H9 (cell line): ENCODE measurements around the gene CLC. TPM values are rescaled to one million over a fixed set of nuclear protein-coding genes. Genes with fewer than 3 reads are reported as not detected.

ENCODE experiments used
- DNase-seq: peaks from one replicate; pipeline ENCODE4 v3.0.0-alpha.2; 2017
- H2AFZ ChIP-seq: one replicate; pipeline ENCODE4 v1.6.1; 2013; ENCODE audit warnings: mild to moderate bottlenecking, low read length, control low read depth, moderate library complexity
- H2AK5ac ChIP-seq: 2 replicates; pipeline ENCODE4 v1.6.1; 2013; ENCODE audit warnings: low read length, control low read depth, mixed read lengths; ENCODE audit not compliant: insufficient read length
- H2BK120ac ChIP-seq: one replicate; pipeline ENCODE4 v1.6.1; 2013; ENCODE audit warnings: low read depth, mild to moderate bottlenecking, low read length, control low read depth, inconsistent platforms; ENCODE audit not compliant: poor library complexity, severe bottlenecking
- H2BK12ac ChIP-seq: 2 replicates; pipeline ENCODE4 v1.6.1; 2013; ENCODE audit warnings: low read length, control low read depth, mixed read lengths, low read depth; ENCODE audit not compliant: insufficient read length
- H2BK15ac ChIP-seq: 2 replicates; pipeline ENCODE4 v1.6.1; 2013; ENCODE audit warnings: low read depth, low read length, control low read depth
- H2BK20ac ChIP-seq: one replicate; pipeline ENCODE4 v1.6.1; 2013; ENCODE audit warnings: low read depth, mild to moderate bottlenecking, low read length, control low read depth, inconsistent platforms; ENCODE audit not compliant: poor library complexity, severe bottlenecking
- H2BK5ac ChIP-seq: 2 replicates; pipeline ENCODE4 v1.6.1; 2013; ENCODE audit warnings: low read length, control low read depth, mixed read lengths; ENCODE audit not compliant: insufficient read length
- H3K14ac ChIP-seq: 2 replicates; pipeline ENCODE4 v1.6.1; 2013; ENCODE audit warnings: low read length, control low read depth; ENCODE audit not compliant: insufficient read depth
- H3K18ac ChIP-seq: 2 replicates; pipeline ENCODE4 v1.6.1; 2013; ENCODE audit warnings: low read depth, mild to moderate bottlenecking, mixed read lengths, low read length, control low read depth; ENCODE audit not compliant: insufficient read length
- H3K23ac ChIP-seq: 2 replicates; pipeline ENCODE4 v1.6.1; 2013; ENCODE audit warnings: low read length, control low read depth, mixed read lengths, low read depth; ENCODE audit not compliant: insufficient read length
- H3K23me2 ChIP-seq: 2 replicates; pipeline ENCODE4 v1.6.1; 2013; ENCODE audit warnings: low read depth, mild to moderate bottlenecking, mixed read lengths, low read length, control low read depth; ENCODE audit not compliant: insufficient read length, poor library complexity, severe bottlenecking
- H3K27ac ChIP-seq: 2 replicates; pipeline ENCODE4 v1.5.1; 2013; ENCODE audit warnings: low read length, control low read depth, mixed read lengths, low read depth; ENCODE audit not compliant: insufficient read length
- H3K27me3 ChIP-seq: 2 replicates; pipeline ENCODE4 v1.6.1; 2013; ENCODE audit warnings: low read length, control low read depth, inconsistent platforms; ENCODE audit not compliant: insufficient read depth
- H3K4ac ChIP-seq: 2 replicates; pipeline ENCODE4 v1.6.1; 2013; ENCODE audit warnings: low read depth, mild to moderate bottlenecking, control low read depth, inconsistent platforms, low read length, moderate library complexity
- H3K4me1 ChIP-seq: 2 replicates; pipeline ENCODE4 v1.6.1; 2013; ENCODE audit warnings: low read length, control low read depth, inconsistent platforms; ENCODE audit not compliant: insufficient read depth
- H3K4me2 ChIP-seq: 2 replicates; pipeline ENCODE4 v1.6.1; 2013; ENCODE audit warnings: low read length, control low read depth, mixed read lengths; ENCODE audit not compliant: insufficient read length, insufficient read depth
- H3K56ac ChIP-seq: 2 replicates; pipeline ENCODE4 v1.6.1; 2013; ENCODE audit warnings: low read depth, mild to moderate bottlenecking, mixed read lengths, low read length, control low read depth; ENCODE audit not compliant: insufficient read length
- H3K79me1 ChIP-seq: 2 replicates; pipeline ENCODE4 v1.6.1; 2013; ENCODE audit warnings: low read depth, mild to moderate bottlenecking, moderate library complexity, low read length, control low read depth, inconsistent platforms; ENCODE audit not compliant: insufficient read depth, poor library complexity, severe bottlenecking
- H3K79me2 ChIP-seq: 2 replicates; pipeline ENCODE4 v1.6.1; 2013; ENCODE audit warnings: low read length, control low read depth, inconsistent platforms; ENCODE audit not compliant: insufficient read depth
- H3K9ac ChIP-seq: 2 replicates; pipeline ENCODE4 v1.6.1; 2013; ENCODE audit warnings: low read length, control low read depth, mixed read lengths; ENCODE audit not compliant: insufficient read length; ENCODE audit errors: extremely low read depth
- H3K9me3 ChIP-seq: one replicate; pipeline ENCODE4 v1.6.1; 2013; ENCODE audit warnings: low read depth, low read length, inconsistent platforms; ENCODE audit not compliant: control insufficient read depth
- H3T11ph ChIP-seq: one replicate; pipeline ENCODE4 v1.6.1; 2013; ENCODE audit warnings: mild to moderate bottlenecking, low read length, control low read depth, inconsistent platforms
- H4K20me1 ChIP-seq: one replicate; pipeline ENCODE4 v1.6.1; 2013; ENCODE audit not compliant: control insufficient read depth, insufficient read length, insufficient read depth
- H4K5ac ChIP-seq: 2 replicates; pipeline ENCODE4 v1.6.1; 2013; ENCODE audit warnings: low read depth, mild to moderate bottlenecking, mixed read lengths, low read length, control low read depth; ENCODE audit not compliant: insufficient read length
- H4K8ac ChIP-seq: replicated peaks from 2 replicates; pipeline ENCODE4 v1.6.1; 2013; ENCODE audit warnings: low read length, control low read depth, mixed read lengths, low read depth; ENCODE audit not compliant: insufficient read length
- H4K91ac ChIP-seq: 2 replicates; pipeline ENCODE4 v1.6.1; 2013; ENCODE audit warnings: low read depth, mild to moderate bottlenecking, moderate library complexity, mixed read lengths, low read length, control low read depth; ENCODE audit not compliant: insufficient read length
- H3K27ac Mint-ChIP-seq, 3 experiments: 2 replicates in 2 of 3; 3 replicates in 1 of 3; pipeline ENCODE4 v1.8.0; 2020 to 2021; ENCODE audit warnings: mixed read lengths in 3 of 3, mild to moderate bottlenecking in 1 of 3, moderate library complexity in 1 of 3
- H3K27me3 Mint-ChIP-seq: 2 replicates; pipeline ENCODE4 v1.8.0; 2021; ENCODE audit warnings: low read depth, mild to moderate bottlenecking, moderate library complexity, mixed read lengths
- H3K36me3 Mint-ChIP-seq, 3 experiments: 2 replicates in 2 of 3; 3 replicates in 1 of 3; pipeline ENCODE4 v1.8.0; 2020 to 2021; ENCODE audit warnings: low read depth in 3 of 3, mixed read lengths in 3 of 3; ENCODE audit not compliant: insufficient read depth in 1 of 3
- H3K4me1 Mint-ChIP-seq, 2 experiments: 2 replicates each; pipeline ENCODE4 v1.8.0; 2020; ENCODE audit warnings: mixed read lengths in 2 of 2
- H3K4me3 Mint-ChIP-seq, 2 experiments: 2 replicates in 1 of 2; 3 replicates in 1 of 2; pipeline ENCODE4 v1.8.0; 2020 to 2021; ENCODE audit warnings: mild to moderate bottlenecking in 2 of 2, mixed read lengths in 2 of 2, moderate library complexity in 1 of 2
- H3K9me3 Mint-ChIP-seq, 2 experiments: 2 replicates in 1 of 2; 3 replicates in 1 of 2; pipeline ENCODE4 v1.8.0; 2020; ENCODE audit warnings: mild to moderate bottlenecking in 2 of 2, mixed read lengths in 2 of 2, moderate library complexity in 1 of 2
- CTCF ChIP-seq: fragments of 200-600 bp; sonication (generic); conservative IDR thresholded peaks from 3 replicates; pipeline ENCODE4 v1.8.0; 2021; ENCODE audit warnings: antibody characterized with exemption, mild to moderate bottlenecking
- WGBS: extraction: QIAGEN DNeasy Blood & Tissue Kit; methylation state at CpG from one replicate; pipeline ENCODE4 v1.1.7; 2013; ENCODE audit warnings: missing lambda C conversion rate, low lambda C conversion rate, mixed read lengths; ENCODE audit not compliant: insufficient read length; ENCODE audit errors: extremely low coverage; 5-methylcytosine and 5-hydroxymethylcytosine counted together
- total RNA-seq: library from RNA; stranded (reverse); gene quantifications from 2 replicates; pipeline ENCODE4 v1.2.1, GENCODE V29; 2021

Gene CLC
- total RNA-seq, 1 experiment from 2014 or later: 0.39 TPM

GRCh38 chr19:39736088-39736487, 1.7 kb downstream of the CLC start:
- Mint-ChIP-seq H3K36me3 (no peaks in the 10 kb centered on the region), H3K9me3 (peaks cover 0 to 2% of the 10 kb centered on the region in 2 experiments; a peak in 1 of 5 replicates), H3K4me3 (no peak overlapping the region; a peak in 1 of 5 replicates), H3K27ac (no peak overlapping the region), H3K27me3 (peaks cover 5% of the 10 kb centered on the region), H3K4me1 (no peaks in the 10 kb centered on the region; a peak in 1 of 4 replicates)
- Histone ChIP-seq H3K18ac (no peak overlapping the region), H2BK5ac (no peak overlapping the region), H4K5ac (no peak overlapping the region), H4K91ac (no peak overlapping the region), H3K23ac (no peak overlapping the region), H3K23me2 (no peaks in the 10 kb centered on the region), H2AK5ac (no peak overlapping the region), H3K9me3 (no peaks in the 10 kb centered on the region), H3K4me1 (no peaks in the 10 kb centered on the region; the same call in 1 of the 2 replicates), H4K8ac (no peak overlapping the region), H3K27me3 (no peaks in the 10 kb centered on the region), H3K56ac (no peak overlapping the region), H3K14ac (no peak overlapping the region), H2BK15ac (no peak overlapping the region), H3K9ac (no peak overlapping the region), H2BK120ac (no peak overlapping the region), H4K20me1 (no peaks in the 10 kb centered on the region), H3K4me2 (no peak overlapping the region), H3K27ac (no peak overlapping the region), H3K79me1 (no peaks in the 10 kb centered on the region), H2BK20ac (no peak overlapping the region), H3K4ac (no peak overlapping the region), H3K79me2 (no peaks in the 10 kb centered on the region), H3T11ph (no peak overlapping the region), H2AFZ (no peak overlapping the region), H2BK12ac (no peak overlapping the region)
- WGBS: no CpG with 5 or more reads among the region's 5 CpGs
- no peak for DNase-seq
- no peak for TF ChIP-seq CTCF
